Pancreas (tissue), 10 donors: ENCODE results near the gene THBS2. TPM values are rescaled to one million over a fixed set of nuclear protein-coding genes. Genes with fewer than 3 reads are reported as not detected.
A peak's percentile ranks its signal among the peaks of the same experiment; 100 is the strongest.
"Not testable (repeated sequence)": the region's sequence is repeated elsewhere in the genome, so short reads cannot be mapped to it uniquely, and the experiment has no call there.

Experiments used
- ATAC-seq, 4 donors: fragments of 200-7000 bp; cut with Tn5 transposase; one replicate each; pipeline versions ENCODE4 v1.8.0 to v1.9.1; 2020; ENCODE audit warnings: mild to moderate bottlenecking in 4 of 4, moderate library complexity in 4 of 4
- DNase-seq, 6 donors: peaks; one replicate each; pipeline ENCODE4 v3.0.0-alpha.2; 2020
- FAIRE-seq: peaks from 2 replicates; lab custom pipeline; 2012; peaks lifted over from hg19 to GRCh38; lab: Jason Lieb, UNC
- H3K27ac ChIP-seq, 4 donors: fragments of 200-600 bp; sonication (generic); 1 replicate in 3 of 4; 2 replicates in 1 of 4; pipeline versions ENCODE4 v1.5.0 to v1.8.0; 2020
- H3K27me3 ChIP-seq, 4 donors: fragments of 200-600 bp; one replicate each; pipeline ENCODE4 v1.8.0; 2021
- H3K36me3 ChIP-seq, 3 donors: fragments of 200-600 bp; sonication (generic) in 1 of 3; one replicate each; pipeline versions ENCODE4 v1.5.0 to v1.8.0; 2020 to 2021
- H3K4me1 ChIP-seq, 3 donors: fragments of 200-600 bp; one replicate each; pipeline ENCODE4 v1.8.0; 2021
- H3K4me3 ChIP-seq, 4 donors: fragments of 200-600 bp; sonication (generic) in 2 of 4; one replicate each; pipeline versions ENCODE4 v1.5.0 to v1.8.0; 2020 to 2021
- H3K9me3 ChIP-seq, 4 donors: fragments of 200-600 bp; one replicate each; pipeline ENCODE4 v1.8.0; 2021
- WGBS, 2 donors: extraction: QIAGEN DNeasy Blood & Tissue Kit; methylation state at CpG; one replicate each; pipeline ENCODE4 v1.1.7; 2013; 5-methylcytosine and 5-hydroxymethylcytosine counted together
- intact Hi-C, 3 donors: fragments of 100-400 bp; cut with DNase I; formaldehyde crosslinking; loops; one replicate each; pipeline versions ENCODE4 v1.11.1 to v1.14.2; 2022
- polyA plus RNA-seq, 2 donors: library from polyadenylated mRNA; stranded (reverse); fragments of 200-250 nt; gene quantifications; one replicate each; pipeline ENCODE4 v1.2.3, GENCODE V29; 2013
- total RNA-seq, 6 donors: library from RNA; stranded (reverse); fragmentation: NEBNext Ultra II Directional in 4 of 6; extraction: Animal tissue kit (Norgen Biotek cat#: 25700) in 4 of 6; gene quantifications; one replicate each; pipeline versions ENCODE4 v1.2.1 to v1.2.4, GENCODE V29; 2021 to 2023
- TF ChIP-seq, protein P1 (sequence below), 4 donors: fragments of 200-600 bp; sonication (generic) in 3 of 4; IDR thresholded peaks; one replicate each; pipeline versions ENCODE4 v1.5.0 to v1.8.0; 2021; ENCODE audit warnings: antibody characterized with exemption in 4 of 4
- donor health status: healthy with polysubstance abuse.
- donor health status: DM: no; HTN: no; CAD: no; lungs with moderate emphysema.
- donor health status: DM: no; HTN: no; CAD: no.
- donor health status: control.
- donor health status: control.
- donor health status: Bipolar disorder and iron deficiency.
- donor health status: DM: yes; HTN: yes; CAD: no.
- donor health status: DM: no; HTN: no; CAD: no.
- donor health status: DM: no; HTN: no; CAD: no.
- donor health status: DM: yes; HTN: yes; CAD: no.

The THBS2 gene
- total and polyA plus RNA-seq, 8 donors: 0.96 to 39.4 (median 2.6) TPM

DNA sequence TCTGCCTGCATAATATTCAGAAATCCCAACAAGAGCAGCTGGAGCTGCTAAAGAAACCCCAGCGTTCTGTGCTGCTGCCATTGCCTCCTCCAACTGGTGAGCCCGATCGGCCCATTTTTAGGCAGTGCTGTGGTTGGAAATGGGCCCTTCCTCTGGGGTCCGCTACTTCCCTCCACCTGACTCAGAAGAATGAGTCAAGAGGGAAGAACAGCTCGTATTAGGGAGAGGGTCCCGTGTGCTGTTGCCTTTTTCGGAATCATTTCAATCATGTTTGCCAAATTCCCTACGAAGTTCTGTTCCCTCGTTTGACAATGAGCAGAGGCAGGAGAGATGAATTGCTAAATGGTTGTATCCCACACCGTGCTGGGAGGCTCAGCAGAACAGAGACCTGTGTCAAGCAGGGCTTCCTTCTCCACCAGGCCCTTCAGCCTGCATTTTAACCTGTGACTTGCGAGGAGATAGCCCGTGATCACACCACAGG is 38.4 kb downstream of the THBS2 start:
- DNase-seq (no peak), FAIRE-seq (no peak), ATAC-seq (no peak)
- 76 to 78% methylated on average over 12 of the region's 12 CpGs for WGBS, 2 donors
- Histone ChIP-seq H3K27ac (peak overlapping the region in 1 of 4 donors; percentile 12), H3K4me3 (no peak overlapping the region), H3K27me3 (no peaks in the 10 kb centered on the region), H3K9me3 (no peaks in the 10 kb centered on the region), H3K4me1 (peaks cover 0 to 9% (median 4%) of the 10 kb centered on the region in 3 donors), H3K36me3 (no peaks in the 10 kb centered on the region)
- TF ChIP-seq, protein P1, sequence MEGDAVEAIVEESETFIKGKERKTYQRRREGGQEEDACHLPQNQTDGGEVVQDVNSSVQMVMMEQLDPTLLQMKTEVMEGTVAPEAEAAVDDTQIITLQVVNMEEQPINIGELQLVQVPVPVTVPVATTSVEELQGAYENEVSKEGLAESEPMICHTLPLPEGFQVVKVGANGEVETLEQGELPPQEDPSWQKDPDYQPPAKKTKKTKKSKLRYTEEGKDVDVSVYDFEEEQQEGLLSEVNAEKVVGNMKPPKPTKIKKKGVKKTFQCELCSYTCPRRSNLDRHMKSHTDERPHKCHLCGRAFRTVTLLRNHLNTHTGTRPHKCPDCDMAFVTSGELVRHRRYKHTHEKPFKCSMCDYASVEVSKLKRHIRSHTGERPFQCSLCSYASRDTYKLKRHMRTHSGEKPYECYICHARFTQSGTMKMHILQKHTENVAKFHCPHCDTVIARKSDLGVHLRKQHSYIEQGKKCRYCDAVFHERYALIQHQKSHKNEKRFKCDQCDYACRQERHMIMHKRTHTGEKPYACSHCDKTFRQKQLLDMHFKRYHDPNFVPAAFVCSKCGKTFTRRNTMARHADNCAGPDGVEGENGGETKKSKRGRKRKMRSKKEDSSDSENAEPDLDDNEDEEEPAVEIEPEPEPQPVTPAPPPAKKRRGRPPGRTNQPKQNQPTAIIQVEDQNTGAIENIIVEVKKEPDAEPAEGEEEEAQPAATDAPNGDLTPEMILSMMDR (IDR thresholded peaks at IDR 0.05): no peak
- intact Hi-C loops: no loop called here

- H3K27ac ChIP-seq: peak overlapping the region in 1 of 4 donors; percentile 12
- 78 to 80% methylated on average over 3 of the region's 3 CpGs for WGBS, 2 donors
- H3K27me3 ChIP-seq, FAIRE-seq, DNase-seq, intact Hi-C loops, H3K9me3 ChIP-seq, H3K4me1 ChIP-seq, H3K36me3 ChIP-seq, H3K4me3 ChIP-seq: not testable (repeated sequence)
- peak in 2 of 4 donors; percentile 5 to 43 for ATAC-seq
Measured at GRCh38 chr6:169214789-169215188, 38.9 kb downstream of the THBS2 start.

GRCh38 chr6:169213814-169214520 is 39.7 kb downstream of the THBS2 start:
- no peak for FAIRE-seq
- peak overlapping the region in 2 of 4 donors; percentile 42 for H3K4me3 ChIP-seq

GRCh38 chr6:169212897-169213813 is 40.5 kb downstream of the THBS2 start:
- Histone ChIP-seq H3K27ac (peak overlapping the region in 2 of 4 donors; percentile 35 to 44), H3K9me3 (no peaks in the 10 kb centered on the region), H3K4me3 (peak overlapping the region in 2 of 4 donors; percentile 42), H3K27me3 (no peaks in the 10 kb centered on the region), H3K36me3 (no peaks in the 10 kb centered on the region), H3K4me1 (peaks cover 0 to 9% (median 4%) of the 10 kb centered on the region in 3 donors)
- DNase-seq: peak; percentile 89 to 96 (median 92)
- WGBS, 2 donors: 23 to 27% methylated on average over 50 to 56 of the region's 56 CpGs
- peak; percentile 99 to 100 (median 100) for ATAC-seq
- no peak for FAIRE-seq
- intact Hi-C loops: no loop called here
- TF ChIP-seq, protein P1 (IDR thresholded peaks at IDR 0.05): no peak

More at GRCh38 chr6:169213814-169214520, 39.7 kb downstream of the THBS2 start:
- ATAC-seq (peak in 3 of 4 donors; percentile 3 to 10 (median 7)), DNase-seq (peak in 1 of 6 donors; percentile 79)
- WGBS, 2 donors: 92 to 97% methylated on average over 27 of the region's 27 CpGs
- peak overlapping the region in 2 of 4 donors; percentile 35 to 44 for H3K27ac ChIP-seq
- TF ChIP-seq, protein P1 (IDR thresholded peaks at IDR 0.05): no peak
- no peaks in the 10 kb centered on the region for H3K36me3 ChIP-seq
- no peaks in the 10 kb centered on the region for H3K9me3 ChIP-seq
- H3K27me3 ChIP-seq: no peaks in the 10 kb centered on the region
- peaks cover 0 to 9% (median 4%) of the 10 kb centered on the region in 3 donors for H3K4me1 ChIP-seq
- intact Hi-C loops: no loop called here

- no peak for DNase-seq
- H3K36me3 ChIP-seq: no peaks in the 10 kb centered on the region
- intact Hi-C loops: no loop called here
- peak overlapping the region in 2 of 4 donors; percentile 42 for H3K4me3 ChIP-seq
- 74 to 85% methylated on average over 5 of the region's 5 CpGs for WGBS, 2 donors
- H3K27ac ChIP-seq: peak overlapping the region in 1 of 4 donors; percentile 44
- H3K27me3 ChIP-seq: no peaks in the 10 kb centered on the region
- TF ChIP-seq, protein P1 (IDR thresholded peaks at IDR 0.05): no peak
- no peak for FAIRE-seq
- H3K9me3 ChIP-seq: no peaks in the 10 kb centered on the region
- ATAC-seq: no peak
- peaks cover 0 to 9% (median 4%) of the 10 kb centered on the region in 3 donors for H3K4me1 ChIP-seq
Measured at GRCh38 chr6:169212436-169212835, 41.2 kb downstream of the THBS2 start.
